GM23338 (cell line): Measurements from ENCODE around the gene RNU5D-1.

Experiments
- CTCF ChIP-seq, 2 experiments: fragments of 200-600 bp in 1 of 2; sonication (generic) in 1 of 2; conservative IDR thresholded peaks; 2 replicates each; pipeline versions ENCODE4 v1.5.1 to v1.6.1; 2016 to 2017; ENCODE audit warnings: antibody characterized with exemption in 2 of 2, low read depth in 2 of 2, mild to moderate bottlenecking in 2 of 2, moderate library complexity in 1 of 2
- JUNB ChIP-seq: IDR thresholded peaks from one replicate; pipeline ENCODE4 v1.6.1; 2016; ENCODE audit warnings: antibody characterized with exemption; ENCODE audit not compliant: unreplicated experiment

GRCh38 chr1:44700573-44700972 is 30.4 kb downstream of the RNU5D-1 start:
- no peak for TF ChIP-seq CTCF (conservative IDR thresholded peaks at IDR 0.05; ENCODE audit: low read depth in 2 of 2)
- TF ChIP-seq JUNB, result no peak
